GM23338 (cell line): ENCODE measurements around the gene DEUP1. TPM values are rescaled to one million over a fixed set of nuclear protein-coding genes. Genes with fewer than 3 reads are reported as not detected.

Experiments
- ATAC-seq: fragments of 200-7000 bp; cut with Tn5 transposase; 3 replicates; pipeline ENCODE4 v1.9.1; 2020
- DNase-seq: peaks from one replicate; pipeline ENCODE4 v3.0.0-alpha.2; 2015; ENCODE audit warnings: low spot score
- H2AFZ ChIP-seq: fragments of 200-600 bp; sonication (generic); 2 replicates; pipeline ENCODE4 v1.8.0; 2016; ENCODE audit warnings: antibody characterized with exemption, mild to moderate bottlenecking, moderate library complexity
- H3F3A ChIP-seq: fragments of 200-600 bp; sonication (generic); replicated peaks from 2 replicates; pipeline ENCODE4 v1.8.0; 2017; ENCODE audit warnings: antibody characterized with exemption, mixed run types, low read depth
- H3K27ac ChIP-seq: fragments of 200-600 bp; sonication (generic); 2 replicates; pipeline ENCODE4 v1.6.1; 2016; ENCODE audit warnings: low read depth
- H3K27me3 ChIP-seq: fragments of 200-600 bp; sonication (generic); 2 replicates; pipeline ENCODE4 v1.8.0; 2016; ENCODE audit warnings: mild to moderate bottlenecking, mixed run types, moderate library complexity; ENCODE audit not compliant: insufficient read depth
- H3K36me3 ChIP-seq: fragments of 200-600 bp; sonication (generic); 2 replicates; pipeline ENCODE4 v1.8.0; 2016; ENCODE audit warnings: mild to moderate bottlenecking; ENCODE audit not compliant: insufficient read depth
- H3K4me1 ChIP-seq: fragments of 200-600 bp; sonication (generic); 2 replicates; pipeline ENCODE4 v1.8.0; 2016; ENCODE audit warnings: mild to moderate bottlenecking, moderate library complexity; ENCODE audit not compliant: insufficient read depth
- H3K4me2 ChIP-seq: fragments of 200-600 bp; sonication (generic); 2 replicates; pipeline ENCODE4 v1.7.1; 2017; ENCODE audit warnings: mixed run types
- H3K4me3 ChIP-seq: fragments of 200-600 bp; sonication (generic); 2 replicates; pipeline ENCODE4 v1.6.1; 2016; ENCODE audit warnings: mixed run types
- H3K79me2 ChIP-seq: fragments of 200-600 bp; sonication (generic); replicated peaks from 2 replicates; pipeline ENCODE4 v1.8.0; 2017; ENCODE audit warnings: mild to moderate bottlenecking; ENCODE audit not compliant: insufficient read depth
- H3K9me2 ChIP-seq: fragments of 200-600 bp; sonication (generic); 2 replicates; pipeline ENCODE4 v1.8.0; 2017; ENCODE audit not compliant: insufficient read depth
- H4K20me1 ChIP-seq: fragments of 200-600 bp; sonication (generic); replicated peaks from 2 replicates; pipeline ENCODE4 v1.8.0; 2017; ENCODE audit warnings: mild to moderate bottlenecking; ENCODE audit not compliant: insufficient read depth
- H3K27ac Mint-ChIP-seq: 2 replicates; pipeline ENCODE4 v1.8.0; 2020; ENCODE audit warnings: inconsistent platforms, mild to moderate bottlenecking, moderate library complexity, mixed read lengths
- H3K27me3 Mint-ChIP-seq: 3 replicates; pipeline ENCODE4 v1.8.0; 2022; ENCODE audit warnings: low read depth, mild to moderate bottlenecking, moderate library complexity, mixed read lengths, inconsistent platforms; ENCODE audit not compliant: insufficient read depth, poor library complexity
- H3K36me3 Mint-ChIP-seq: 3 replicates; pipeline ENCODE4 v1.8.0; 2021; ENCODE audit warnings: low read depth, mild to moderate bottlenecking, inconsistent platforms, moderate library complexity, mixed read lengths
- H3K4me1 Mint-ChIP-seq: 3 replicates; pipeline ENCODE4 v1.8.0; 2020; ENCODE audit warnings: mild to moderate bottlenecking, inconsistent platforms, mixed read lengths
- H3K4me3 Mint-ChIP-seq: 3 replicates; pipeline ENCODE4 v1.8.0; 2021; ENCODE audit warnings: moderate library complexity, mild to moderate bottlenecking, inconsistent platforms, mixed read lengths
- H3K9me3 Mint-ChIP-seq: 3 replicates; pipeline ENCODE4 v1.8.0; 2020; ENCODE audit warnings: moderate library complexity, mild to moderate bottlenecking, inconsistent platforms, mixed read lengths
- CREB1 ChIP-seq: fragments of 250-450 bp; sonication (Bioruptor Pico); IDR thresholded peaks from 2 replicates; pipeline ENCODE4 v1.5.0; 2020; ENCODE audit warnings: low read depth, mild to moderate bottlenecking, moderate library complexity
- CTCF ChIP-seq, 2 experiments: fragments of 200-600 bp in 1 of 2; sonication (generic) in 1 of 2; conservative IDR thresholded peaks; 2 replicates each; pipeline versions ENCODE4 v1.5.1 to v1.6.1; 2016 to 2017; ENCODE audit warnings: antibody characterized with exemption in 2 of 2, low read depth in 2 of 2, mild to moderate bottlenecking in 2 of 2, moderate library complexity in 1 of 2
- ETS1 ChIP-seq: IDR thresholded peaks from 2 replicates; pipeline ENCODE4 v1.6.1; 2016; ENCODE audit warnings: antibody characterized with exemption
- EZH2 ChIP-seq: fragments of 200-600 bp; sonication (generic); IDR thresholded peaks from one replicate; pipeline ENCODE4 v1.8.0; 2017; ENCODE audit warnings: antibody characterized with exemption, mild to moderate bottlenecking, low read depth; ENCODE audit not compliant: unreplicated experiment
- EZH2phosphoT487 ChIP-seq: fragments of 200-600 bp; sonication (generic); IDR thresholded peaks from one replicate; pipeline ENCODE4 v1.8.1; 2018; ENCODE audit warnings: antibody characterized with exemption; ENCODE audit not compliant: unreplicated experiment
- JUNB ChIP-seq: IDR thresholded peaks from one replicate; pipeline ENCODE4 v1.6.1; 2016; ENCODE audit warnings: antibody characterized with exemption; ENCODE audit not compliant: unreplicated experiment
- NANOG ChIP-seq: IDR thresholded peaks from 2 replicates; pipeline ENCODE4 v1.6.1; 2016; ENCODE audit warnings: antibody characterized with exemption, borderline replicate concordance
- POLR2AphosphoS5 ChIP-seq: IDR thresholded peaks from 2 replicates; pipeline ENCODE4 v1.6.1; 2016; ENCODE audit warnings: antibody characterized with exemption, low read depth
- REST ChIP-seq: IDR thresholded peaks from one replicate; pipeline ENCODE4 v1.6.1; 2018; ENCODE audit warnings: antibody characterized with exemption; ENCODE audit not compliant: unreplicated experiment
- STAT1 ChIP-seq: IDR thresholded peaks from one replicate; pipeline ENCODE4 v1.6.1; 2016; ENCODE audit warnings: antibody characterized with exemption; ENCODE audit not compliant: unreplicated experiment
- ZNF114 ChIP-seq: fragments of 250-450 bp; sonication (Bioruptor Pico); IDR thresholded peaks from 2 replicates; pipeline ENCODE4 v1.5.0; 2020; ENCODE audit warnings: mild to moderate bottlenecking, moderate library complexity
- ZNF331 ChIP-seq: fragments of 250-450 bp; sonication (Bioruptor Pico); IDR thresholded peaks from 2 replicates; pipeline ENCODE4 v1.5.0; 2020; ENCODE audit warnings: low read depth, mild to moderate bottlenecking, moderate library complexity
- ZNF462 ChIP-seq: fragments of 250-450 bp; sonication (Bioruptor Pico); IDR thresholded peaks from 2 replicates; pipeline ENCODE4 v1.5.0; 2020; ENCODE audit warnings: mild to moderate bottlenecking, moderate library complexity
- polyA plus RNA-seq: library from polyadenylated mRNA; unstranded; fragments of >200 nt; fragmentation: Nextera tagmentation; extraction: Ambion mirVana; gene quantifications from 2 replicates; pipeline ENCODE4 v1.2.1, GENCODE V29; 2016
- total RNA-seq: library from RNA; depleted of rRNA; stranded (reverse); fragments of >200 nt; shearing (Covaris generic); gene quantifications from 2 replicates; pipeline ENCODE4 v1.2.3, GENCODE V29; 2014

Gene DEUP1
- total and polyA plus RNA-seq, 2 experiments from 2014 or later = 0.63 to 1.7 TPM

GRCh38 chr11:93411705-93412104 lies 81.2 kb downstream of the DEUP1 start:
- H2AFZ ChIP-seq = no peak overlapping the region
- H3F3A ChIP-seq = no peaks in the 10 kb centered on the region
- H3K4me2 ChIP-seq = no peak overlapping the region
- H3K27ac ChIP-seq = no peak overlapping the region
- no peaks in the 10 kb centered on the region; the same call in 1 of the 2 replicates for H3K79me2 ChIP-seq
- TF ChIP-seq REST (no peak), ZNF331 (CRISPR knock-in tag) (no peak), EZH2 (no peak), POLR2AphosphoS5 (no peak), ZNF462 (CRISPR knock-in tag) (no peak), CTCF (conservative IDR thresholded peaks at IDR 0.05; ENCODE audit: low read depth in 2 of 2) (no peak), CREB1 (CRISPR knock-in tag) (no peak), ETS1 (no peak), NANOG (no peak), STAT1 (no peak), EZH2phosphoT487 (no peak), JUNB (no peak), ZNF114 (CRISPR knock-in tag) (no peak)
- Mint-ChIP-seq H3K4me1 (peaks cover 22% of the 10 kb centered on the region), H3K36me3 (no peaks in the 10 kb centered on the region), H3K27me3 (no peaks in the 10 kb centered on the region), H3K27ac (no peak overlapping the region), H3K9me3 (no peaks in the 10 kb centered on the region), H3K4me3 (no peak overlapping the region)
- no peak overlapping the region for H3K4me3 ChIP-seq
- H3K36me3 ChIP-seq = no peaks in the 10 kb centered on the region
- H4K20me1 ChIP-seq = no peaks in the 10 kb centered on the region
- peaks cover 16% of the 10 kb centered on the region for H3K4me1 ChIP-seq
- DNase-seq = no peak
- no peaks in the 10 kb centered on the region for H3K9me2 ChIP-seq
- no peaks in the 10 kb centered on the region for H3K27me3 ChIP-seq
- no peak for ATAC-seq
